GM12872 (cell line): ENCODE measurements around the gene SNTN.

ENCODE experiments used
- CTCF ChIP-seq: IDR thresholded peaks from 3 replicates; pipeline ENCODE4 v1.5.1; 2011; ENCODE audit warnings: low read depth, mild to moderate bottlenecking, low read length, moderate library complexity; ENCODE audit not compliant: insufficient read depth

The SNTN gene

DNA sequence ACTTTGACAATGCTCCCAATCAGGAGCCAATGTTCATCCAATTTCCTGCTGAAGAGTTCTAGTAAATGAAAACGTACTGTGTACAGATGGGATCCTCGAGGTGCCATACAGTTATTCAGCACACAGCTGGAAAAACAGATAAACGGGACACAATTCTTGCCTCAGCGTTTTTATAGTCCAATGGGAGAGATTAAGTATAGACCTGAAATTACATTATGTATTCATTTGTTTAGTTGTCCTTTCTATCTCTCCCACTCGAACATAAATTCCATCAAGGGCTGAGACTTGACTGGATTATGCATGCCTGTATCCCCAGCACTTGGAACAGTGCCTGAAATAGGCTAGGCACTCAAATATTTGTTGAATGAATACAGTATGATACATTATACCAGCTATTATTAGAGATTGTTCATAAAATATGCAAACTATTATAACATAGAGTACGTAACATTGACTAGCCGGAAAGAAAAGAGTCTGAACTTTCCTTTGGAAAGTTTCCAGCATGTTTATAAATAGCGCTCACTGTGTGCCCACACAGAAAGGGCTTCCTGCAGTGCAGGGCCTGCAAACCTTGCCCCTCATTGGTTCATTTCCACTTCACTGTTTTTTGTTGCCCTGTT is 27.4 kb upstream of the SNTN start:
- no peak for TF ChIP-seq CTCF

- TF ChIP-seq CTCF, result no peak
Observed at GRCh38 chr3:63631670-63632069, 20.8 kb upstream of the SNTN start.

- TF ChIP-seq CTCF, result no peak
Observed at GRCh38 chr3:63635186-63635585, 17.3 kb upstream of the SNTN start.

- TF ChIP-seq CTCF, result no peak
Observed at GRCh38 chr3:63639806-63640205, 12.7 kb upstream of the SNTN start.

DNA sequence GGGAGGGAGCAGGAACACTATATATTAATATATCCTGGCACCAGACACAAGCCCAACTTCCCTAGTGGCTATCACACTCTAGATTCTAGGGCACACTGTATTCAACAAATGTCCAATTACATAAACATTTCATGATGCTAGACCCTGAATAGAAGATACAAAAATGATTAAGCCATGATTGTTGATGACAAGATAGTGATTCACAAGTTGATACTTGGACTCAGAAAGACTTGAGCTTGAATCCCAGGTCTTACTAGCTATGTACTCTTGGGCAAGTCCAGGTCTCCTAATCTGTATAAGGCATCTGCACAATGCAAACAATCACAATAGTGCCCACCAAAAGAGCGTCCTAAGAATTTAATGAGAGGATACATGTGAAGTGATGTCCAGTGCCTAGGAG is 10.0 kb upstream of the SNTN start:
- TF ChIP-seq CTCF, result no peak

- TF ChIP-seq CTCF, result no peak
Observed at GRCh38 chr3:63644212-63644797, 8.2 kb upstream of the SNTN start.

GRCh38 chr3:63654211-63654610 is 1.7 kb downstream of the SNTN start:
- no peak for TF ChIP-seq CTCF
